HEK293 (cell line): ENCODE results near the gene SP4.
A peak's percentile ranks its signal among the peaks of the same experiment; 100 is the strongest.

Experiments
- CTCF ChIA-PET: fragments of 350-600 bp; formaldehyde crosslinking; extraction: SDS; loops from one replicate; lab custom pipeline; 2021; ENCODE audit warnings: antibody characterized with exemption; lab: Yijun Ruan, JAX
- POLR2A ChIA-PET: fragments of 300-600 bp; formaldehyde crosslinking; extraction: SDS; loops from one replicate; lab custom pipeline; 2020; ENCODE audit warnings: antibody characterized with exemption, inconsistent platforms; lab: Yijun Ruan, JAX
- H3K27ac ChIP-seq: fragments of 200-500 bp; sonication (Bioruptor generic); 2 replicates; pipeline ENCODE4 v1.5.1; 2014; ENCODE audit warnings: low read depth, low read length, control low read depth, inconsistent platforms; ENCODE audit errors: extremely low read depth
- H3K36me3 ChIP-seq, 2 experiments: fragments of 200-500 bp in 1 of 2; sonication (Bioruptor generic) in 1 of 2; 1 replicate in 1 of 2; 2 replicates in 1 of 2; pipeline ENCODE4 v1.5.1; 2014 to 2017; ENCODE audit warnings: inconsistent platforms in 2 of 2, low read length in 2 of 2; ENCODE audit not compliant: control insufficient read depth in 2 of 2, insufficient read depth in 1 of 2
- H3K4me1 ChIP-seq: fragments of 200-500 bp; sonication (Bioruptor generic); 2 replicates; pipeline ENCODE4 v1.5.1; 2014; ENCODE audit warnings: mild to moderate bottlenecking, low read length, inconsistent platforms; ENCODE audit not compliant: control insufficient read depth, insufficient read depth
- H3K4me3 ChIP-seq: 2 replicates; pipeline ENCODE4 v1.5.1; 2011; ENCODE audit warnings: low read depth, mild to moderate bottlenecking, control low read depth, low read length, moderate library complexity
- H3K9me3 ChIP-seq: fragments of 200-500 bp; sonication (Bioruptor generic); 2 replicates; pipeline ENCODE4 v1.5.1; 2014; ENCODE audit warnings: low read depth, low read length, inconsistent platforms; ENCODE audit not compliant: control insufficient read depth, insufficient read depth
- AEBP2 ChIP-seq: fragments of 450-650 bp; formaldehyde crosslinking; IDR thresholded peaks from 2 replicates; pipeline ENCODE4 v1.5.1; 2016; ENCODE audit warnings: missing biosample characterization, missing genetic modification characterization, borderline replicate concordance
- GFI1B ChIP-seq: fragments of 450-650 bp; formaldehyde crosslinking; IDR thresholded peaks from 2 replicates; pipeline ENCODE4 v1.5.1; 2016; ENCODE audit warnings: missing biosample characterization, missing genetic modification characterization
- HOXA7 ChIP-seq: sonication (generic); formaldehyde crosslinking; IDR thresholded peaks from 2 replicates; pipeline ENCODE4 v1.8.1; 2022; ENCODE audit warnings: missing genetic modification reagents, borderline replicate concordance
- PATZ1 ChIP-seq: fragments of 450-650 bp; formaldehyde crosslinking; IDR thresholded peaks from 2 replicates; pipeline ENCODE4 v1.5.1; 2016; ENCODE audit warnings: missing biosample characterization, missing genetic modification characterization
- REPIN1 ChIP-seq: fragments of 450-650 bp; formaldehyde crosslinking; IDR thresholded peaks from 2 replicates; pipeline ENCODE4 v1.5.1; 2017; ENCODE audit warnings: missing biosample characterization, missing genetic modification characterization, low read depth
- SALL2 ChIP-seq: fragments of 450-650 bp; formaldehyde crosslinking; IDR thresholded peaks from 2 replicates; pipeline ENCODE4 v1.5.0; 2017; ENCODE audit warnings: missing biosample characterization, mild to moderate bottlenecking, missing genetic modification characterization, borderline replicate concordance
- TCF7L2 ChIP-seq: IDR thresholded peaks from 2 replicates; pipeline ENCODE4 v1.6.1; 2011; ENCODE audit warnings: low read depth, mild to moderate bottlenecking, inconsistent platforms, low read length, moderate library complexity, borderline replicate concordance
- TRIM28 ChIP-seq: IDR thresholded peaks from 2 replicates; pipeline ENCODE4 v1.6.1; 2011; ENCODE audit warnings: low read length, control low read depth, borderline replicate concordance
- ZIC2 ChIP-seq: fragments of 450-650 bp; formaldehyde crosslinking; IDR thresholded peaks from 2 replicates; pipeline ENCODE4 v1.5.1; 2016; ENCODE audit warnings: missing biosample characterization, missing genetic modification characterization
- ZNF121 ChIP-seq: fragments of 450-650 bp; formaldehyde crosslinking; IDR thresholded peaks from 2 replicates; pipeline ENCODE4 v1.5.1; 2016; ENCODE audit warnings: missing biosample characterization, missing genetic modification characterization
- ZNF324 ChIP-seq: fragments of 450-650 bp; formaldehyde crosslinking; IDR thresholded peaks from 2 replicates; pipeline ENCODE4 v1.5.1; 2016; ENCODE audit warnings: missing biosample characterization, missing genetic modification characterization
- ZNF394 ChIP-seq: fragments of 450-650 bp; formaldehyde crosslinking; IDR thresholded peaks from 2 replicates; pipeline ENCODE4 v1.5.1; 2016; ENCODE audit warnings: missing biosample characterization, missing genetic modification characterization, mild to moderate bottlenecking, moderate library complexity, borderline replicate concordance
- ZNF530 ChIP-seq: fragments of 450-650 bp; formaldehyde crosslinking; IDR thresholded peaks from 2 replicates; pipeline ENCODE4 v1.5.1; 2016; ENCODE audit warnings: low read depth, missing biosample characterization, missing genetic modification characterization
- ZNF548 ChIP-seq: fragments of 450-650 bp; formaldehyde crosslinking; IDR thresholded peaks from 2 replicates; pipeline ENCODE4 v1.5.1; 2016; ENCODE audit warnings: missing biosample characterization, missing genetic modification characterization
- ZNF555 ChIP-seq: fragments of 450-650 bp; formaldehyde crosslinking; conservative IDR thresholded peaks from 2 replicates; pipeline ENCODE4 v1.5.1; 2017; ENCODE audit warnings: missing biosample characterization, mild to moderate bottlenecking, missing genetic modification characterization, inconsistent platforms
- ZNF558 ChIP-seq: fragments of 450-650 bp; formaldehyde crosslinking; IDR thresholded peaks from 2 replicates; pipeline ENCODE4 v1.5.1; 2016; ENCODE audit warnings: missing biosample characterization, missing genetic modification characterization
- ZNF654 ChIP-seq: fragments of 450-650 bp; formaldehyde crosslinking; IDR thresholded peaks from 2 replicates; pipeline ENCODE4 v1.5.1; 2016; ENCODE audit warnings: low read depth, missing biosample characterization, missing genetic modification characterization
- ZNF785 ChIP-seq: fragments of 450-650 bp; formaldehyde crosslinking; IDR thresholded peaks from 2 replicates; pipeline ENCODE4 v1.5.1; 2016; ENCODE audit warnings: missing biosample characterization, missing genetic modification characterization
- ZNF837 ChIP-seq: fragments of 450-650 bp; formaldehyde crosslinking; IDR thresholded peaks from 2 replicates; pipeline ENCODE4 v1.5.1; 2016; ENCODE audit warnings: missing biosample characterization, missing genetic modification characterization
- ZSCAN16 ChIP-seq: fragments of 450-650 bp; formaldehyde crosslinking; IDR thresholded peaks from 2 replicates; pipeline ENCODE4 v1.5.1; 2016; ENCODE audit warnings: missing biosample characterization, missing genetic modification characterization
- TF ChIP-seq, protein P1 (sequence below): fragments of 450-650 bp; formaldehyde crosslinking; IDR thresholded peaks from 2 replicates; pipeline ENCODE4 v1.5.1; 2016; ENCODE audit warnings: missing biosample characterization, missing genetic modification characterization
- TF ChIP-seq, protein P2 (sequence below): fragments of 450-650 bp; formaldehyde crosslinking; IDR thresholded peaks from 2 replicates; pipeline ENCODE4 v1.5.1; 2016; ENCODE audit warnings: missing biosample characterization, missing genetic modification characterization

Gene SP4

DNA sequence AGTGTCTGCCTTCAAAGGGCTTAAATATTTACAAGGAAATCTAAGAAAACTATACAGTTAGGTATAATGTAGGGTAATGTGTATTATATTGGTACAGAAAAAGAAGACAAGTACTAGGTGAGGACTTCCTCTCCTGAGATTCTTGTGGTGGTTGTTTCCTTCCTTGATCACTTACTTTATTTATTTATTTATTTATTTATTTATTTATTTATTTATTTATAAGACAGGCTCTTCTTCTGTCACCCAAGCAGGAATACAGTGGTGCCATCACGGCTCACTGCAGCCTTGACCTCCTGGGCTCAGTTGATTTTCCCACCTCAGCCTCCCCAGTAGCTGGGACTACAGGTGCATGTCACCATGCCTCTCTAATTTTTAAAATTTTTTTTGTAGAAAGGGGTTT lies 96.8 kb downstream of the SP4 start (continued):
- TF ChIP-seq, protein P1, sequence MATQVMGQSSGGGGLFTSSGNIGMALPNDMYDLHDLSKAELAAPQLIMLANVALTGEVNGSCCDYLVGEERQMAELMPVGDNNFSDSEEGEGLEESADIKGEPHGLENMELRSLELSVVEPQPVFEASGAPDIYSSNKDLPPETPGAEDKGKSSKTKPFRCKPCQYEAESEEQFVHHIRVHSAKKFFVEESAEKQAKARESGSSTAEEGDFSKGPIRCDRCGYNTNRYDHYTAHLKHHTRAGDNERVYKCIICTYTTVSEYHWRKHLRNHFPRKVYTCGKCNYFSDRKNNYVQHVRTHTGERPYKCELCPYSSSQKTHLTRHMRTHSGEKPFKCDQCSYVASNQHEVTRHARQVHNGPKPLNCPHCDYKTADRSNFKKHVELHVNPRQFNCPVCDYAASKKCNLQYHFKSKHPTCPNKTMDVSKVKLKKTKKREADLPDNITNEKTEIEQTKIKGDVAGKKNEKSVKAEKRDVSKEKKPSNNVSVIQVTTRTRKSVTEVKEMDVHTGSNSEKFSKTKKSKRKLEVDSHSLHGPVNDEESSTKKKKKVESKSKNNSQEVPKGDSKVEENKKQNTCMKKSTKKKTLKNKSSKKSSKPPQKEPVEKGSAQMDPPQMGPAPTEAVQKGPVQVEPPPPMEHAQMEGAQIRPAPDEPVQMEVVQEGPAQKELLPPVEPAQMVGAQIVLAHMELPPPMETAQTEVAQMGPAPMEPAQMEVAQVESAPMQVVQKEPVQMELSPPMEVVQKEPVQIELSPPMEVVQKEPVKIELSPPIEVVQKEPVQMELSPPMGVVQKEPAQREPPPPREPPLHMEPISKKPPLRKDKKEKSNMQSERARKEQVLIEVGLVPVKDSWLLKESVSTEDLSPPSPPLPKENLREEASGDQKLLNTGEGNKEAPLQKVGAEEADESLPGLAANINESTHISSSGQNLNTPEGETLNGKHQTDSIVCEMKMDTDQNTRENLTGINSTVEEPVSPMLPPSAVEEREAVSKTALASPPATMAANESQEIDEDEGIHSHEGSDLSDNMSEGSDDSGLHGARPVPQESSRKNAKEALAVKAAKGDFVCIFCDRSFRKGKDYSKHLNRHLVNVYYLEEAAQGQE, result peak; percentile 33; the same call in 1 of the 2 replicates
- TF ChIP-seq ZNF394 (tag by site-specific recombination) (peak; percentile 72; the same call in 1 of the 2 replicates), ZNF555 (tag by site-specific recombination) (peak; percentile 36)

DNA sequence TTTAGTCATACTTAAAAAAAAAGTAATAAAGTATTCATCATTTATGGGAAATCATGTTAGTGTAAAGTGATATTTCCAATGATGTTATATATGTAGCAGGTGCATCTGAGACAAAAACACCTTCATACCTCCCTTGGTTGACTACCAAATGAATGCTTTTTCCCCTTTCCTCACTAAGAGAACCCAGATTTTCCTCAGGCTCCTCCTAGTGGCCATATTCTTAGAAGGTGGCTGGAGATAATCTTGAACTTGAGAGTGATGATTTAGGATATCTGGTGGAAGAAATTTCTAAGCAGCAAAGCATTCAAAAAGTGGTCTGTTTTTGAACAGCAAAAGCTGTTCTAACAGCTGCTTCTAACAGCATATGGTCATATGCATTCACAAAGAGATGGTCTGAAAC lies 98.1 kb downstream of the SP4 start:
- no peak overlapping the region for H3K4me3 ChIP-seq
- CTCF ChIA-PET, result interaction anchor here (0.7 to 0.9 kb wide), 5 partner anchors 12 to 1106 kb away, joined by 3 read pairs; no protein-coding TSS in a partner anchor
- no peaks in the 10 kb centered on the region for H3K4me1 ChIP-seq
- TF ChIP-seq AEBP2 (no peak), SALL2 (tag by site-specific recombination) (no peak), TCF7L2 (no peak), ZNF324 (no peak), ZNF121 (no peak), ZNF555 (tag by site-specific recombination) (no peak), TRIM28 (no peak), ZIC2 (tag by site-specific recombination) (no peak), ZNF785 (tag by site-specific recombination) (no peak), REPIN1 (no peak), GFI1B (tag by site-specific recombination) (no peak), HOXA7 (CRISPR knock-in tag) (no peak), ZNF558 (tag by site-specific recombination) (no peak), ZNF548 (tag by site-specific recombination) (no peak), ZNF654 (tag by site-specific recombination) (no peak), ZSCAN16 (tag by site-specific recombination) (no peak), ZNF837 (no peak), PATZ1 (tag by site-specific recombination) (no peak), ZNF530 (tag by site-specific recombination) (no peak)
- TF ChIP-seq, protein P2, sequence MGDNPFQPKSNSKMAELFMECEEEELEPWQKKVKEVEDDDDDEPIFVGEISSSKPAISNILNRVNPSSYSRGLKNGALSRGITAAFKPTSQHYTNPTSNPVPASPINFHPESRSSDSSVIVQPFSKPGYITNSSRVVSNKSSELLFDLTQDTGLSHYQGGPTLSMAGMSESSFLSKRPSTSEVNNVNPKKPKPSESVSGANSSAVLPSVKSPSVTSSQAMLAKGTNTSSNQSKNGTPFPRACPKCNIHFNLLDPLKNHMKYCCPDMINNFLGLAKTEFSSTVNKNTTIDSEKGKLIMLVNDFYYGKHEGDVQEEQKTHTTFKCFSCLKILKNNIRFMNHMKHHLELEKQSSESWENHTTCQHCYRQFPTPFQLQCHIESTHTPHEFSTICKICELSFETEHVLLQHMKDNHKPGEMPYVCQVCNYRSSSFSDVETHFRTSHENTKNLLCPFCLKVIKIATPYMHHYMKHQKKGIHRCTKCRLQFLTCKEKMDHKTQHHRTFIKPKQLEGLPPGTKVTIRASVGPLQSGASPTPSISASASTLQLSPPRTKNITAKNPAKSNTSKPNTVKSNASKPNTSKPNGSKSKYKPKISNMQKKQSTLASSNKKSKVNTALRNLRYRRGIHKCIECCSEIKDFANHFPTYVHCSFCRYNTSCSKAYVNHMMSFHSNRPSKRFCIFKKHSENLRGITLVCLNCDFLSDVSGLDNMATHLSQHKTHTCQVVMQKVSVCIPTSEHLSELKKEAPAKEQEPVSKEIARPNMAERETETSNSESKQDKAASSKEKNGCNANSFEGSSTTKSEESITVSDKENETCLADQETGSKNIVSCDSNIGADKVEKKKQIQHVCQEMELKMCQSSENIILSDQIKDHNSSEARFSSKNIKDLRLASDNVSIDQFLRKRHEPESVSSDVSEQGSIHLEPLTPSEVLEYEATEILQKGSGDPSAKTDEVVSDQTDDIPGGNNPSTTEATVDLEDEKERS (tag by site-specific recombination), result no peak
- TF ChIP-seq, all 188 proteins: peak for 0
- no peaks in the 10 kb centered on the region for H3K9me3 ChIP-seq
- H3K27ac ChIP-seq, result no peak overlapping the region
- POLR2A ChIA-PET, result no interaction called here
- no peaks in the 10 kb centered on the region for H3K36me3 ChIP-seq
